Activated CD8-positive, alpha-beta memory T cell treated with anti-CD3 and anti-CD28 coated beads for 36 hours (primary cell): ENCODE measurements around the gene HOXD8. TPM values are rescaled to one million over a fixed set of nuclear protein-coding genes. Genes with fewer than 3 reads are reported as not detected.

Experiments used
- CTCF ChIA-PET: fragments of 350-600 bp; sonication (Branson Sonifier 250); formaldehyde crosslinking; loops from one replicate; lab custom pipeline; 2021; ENCODE audit warnings: antibody characterized with exemption; lab: Charles Lee
- POLR2A ChIA-PET: fragments of 350-600 bp; sonication (Branson Sonifier 250); formaldehyde crosslinking; loops from one replicate; lab custom pipeline; 2021; ENCODE audit warnings: antibody characterized with exemption; lab: Charles Lee
- total RNA-seq, 2 experiments: library from RNA; stranded (reverse); gene quantifications; one replicate each; pipeline ENCODE4 v1.2.3, GENCODE V29; 2021

HOXD8 gene
- total RNA-seq, 2 experiments from 2014 or later, result not detected

GRCh38 chr2:176099728-176100546 lies 29.6 kb upstream of the HOXD8 start, which contains the start of gene HOXD12:
TSS of gene HOXD12 (plus strand) at chr2:176099795. CDS start at chr2:176099802, 7 bp downstream.
- CTCF ChIA-PET, result no interaction called here
- POLR2A ChIA-PET, result no interaction called here

- ChIA-PET CTCF (no interaction called here), POLR2A (no interaction called here)
Measured at GRCh38 chr2:176100547-176101140, 28.9 kb upstream of the HOXD8 start.

- POLR2A ChIA-PET, result no interaction called here
- CTCF ChIA-PET, result no interaction called here
Measured at GRCh38 chr2:176101216-176101830, 28.2 kb upstream of the HOXD8 start.

- ChIA-PET POLR2A (no interaction called here), CTCF (no interaction called here)
Measured at GRCh38 chr2:176101842-176102241, 27.7 kb upstream of the HOXD8 start.

- CTCF ChIA-PET, result no interaction called here
- POLR2A ChIA-PET, result no interaction called here
Measured at GRCh38 chr2:176102309-176102866, 27.1 kb upstream of the HOXD8 start.

- POLR2A ChIA-PET, result no interaction called here
Measured at GRCh38 chr2:176103194-176103593, 26.3 kb upstream of the HOXD8 start.

GRCh38 chr2:176103742-176104315 lies 25.7 kb upstream of the HOXD8 start:
- ChIA-PET CTCF (no interaction called here), POLR2A (no interaction called here)

More at GRCh38 chr2:176103194-176103593, 26.3 kb upstream of the HOXD8 start:
- CTCF ChIA-PET, result no interaction called here

- ChIA-PET CTCF (no interaction called here), POLR2A (no interaction called here)
Measured at GRCh38 chr2:176104316-176105077, 25.0 kb upstream of the HOXD8 start.

- CTCF ChIA-PET, result no interaction called here
Measured at GRCh38 chr2:176105078-176105729, 24.3 kb upstream of the HOXD8 start.

GRCh38 chr2:176105730-176106580 lies 23.6 kb upstream of the HOXD8 start:
- POLR2A ChIA-PET, result no interaction called here

More at GRCh38 chr2:176105078-176105729, 24.3 kb upstream of the HOXD8 start:
- POLR2A ChIA-PET, result no interaction called here

GRCh38 chr2:176106581-176107539 lies 22.6 kb upstream of the HOXD8 start, which contains the start of gene HOXD11:
TSS of gene HOXD11 (plus strand) at chr2:176107280. CDS start at chr2:176107356, 76 bp downstream.
- ChIA-PET POLR2A (no interaction called here), CTCF (interaction anchor here (1.4 kb wide), 1 partner anchor 9 kb away, joined by 5 read pairs; no protein-coding TSS in a partner anchor)

More at GRCh38 chr2:176105730-176106580, 23.6 kb upstream of the HOXD8 start:
- CTCF ChIA-PET, result interaction anchor here (1.4 kb wide), 1 partner anchor 8 kb away, joined by 5 read pairs; no protein-coding TSS in a partner anchor

- CTCF ChIA-PET, result no interaction called here
- POLR2A ChIA-PET, result no interaction called here
Measured at GRCh38 chr2:176107731-176108181, 21.7 kb upstream of the HOXD8 start.

GRCh38 chr2:176109192-176109901 lies 20.2 kb upstream of the HOXD8 start:
- ChIA-PET POLR2A (no interaction called here), CTCF (interaction anchor here (1.4 kb wide), 1 partner anchor 12 kb away, joined by 5 read pairs; no protein-coding TSS in a partner anchor)

GRCh38 chr2:176109946-176110345 lies 19.6 kb upstream of the HOXD8 start:
- CTCF ChIA-PET, result interaction anchor here (1.4 kb wide), 1 partner anchor 12 kb away, joined by 5 read pairs; no protein-coding TSS in a partner anchor

More at GRCh38 chr2:176109946-176110345, 19.6 kb upstream of the HOXD8 start:
- POLR2A ChIA-PET, result no interaction called here
